Raji (cell line): ENCODE results near the gene MCC.

Experiments
- POLR2A ChIP-seq: IDR thresholded peaks from 2 replicates; pipeline ENCODE4 v1.6.1; 2011; ENCODE audit warnings: low read depth, low read length, control low read depth; ENCODE audit not compliant: insufficient read depth

MCC gene

DNA sequence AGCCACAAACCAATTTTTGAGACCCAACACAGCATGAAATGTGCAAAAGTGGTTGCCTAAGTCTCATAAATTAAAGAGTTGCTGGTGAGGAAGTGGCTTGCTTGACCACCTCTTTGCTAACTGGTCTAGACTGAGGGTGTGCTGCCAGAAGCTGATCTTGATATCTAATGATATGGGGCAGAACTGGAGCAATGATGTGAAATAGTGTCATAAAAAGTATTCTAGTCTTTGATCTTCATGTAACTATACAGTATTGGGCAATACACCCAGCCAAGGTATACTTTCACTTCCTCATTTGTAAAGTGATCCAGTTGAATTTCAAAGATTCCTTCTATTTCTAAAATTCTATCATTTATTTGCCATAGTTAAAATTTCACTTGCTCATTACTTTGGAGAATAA, 19.3 kb upstream of the MCC start:
- TF ChIP-seq POLR2A, result no peak

DNA sequence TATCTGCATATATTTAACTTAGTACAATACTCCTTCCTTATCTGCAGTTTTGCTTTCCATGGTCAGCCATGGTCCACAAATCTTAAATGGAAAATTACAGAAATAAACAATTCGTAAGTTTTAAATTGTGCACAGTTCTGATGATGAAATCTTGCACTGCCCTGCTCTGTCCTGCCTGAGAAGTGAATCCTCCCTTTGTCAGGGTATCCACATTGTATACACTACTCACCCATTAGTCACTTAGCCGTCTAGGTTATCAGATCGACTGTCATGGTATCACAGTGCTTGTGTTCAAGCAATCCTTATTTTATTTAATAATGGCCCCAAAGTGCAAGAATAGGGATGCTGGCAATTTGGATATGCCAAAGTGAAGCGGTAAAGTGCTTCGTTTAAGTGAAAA, 16.9 kb upstream of the MCC start:
- TF ChIP-seq POLR2A, result no peak

DNA sequence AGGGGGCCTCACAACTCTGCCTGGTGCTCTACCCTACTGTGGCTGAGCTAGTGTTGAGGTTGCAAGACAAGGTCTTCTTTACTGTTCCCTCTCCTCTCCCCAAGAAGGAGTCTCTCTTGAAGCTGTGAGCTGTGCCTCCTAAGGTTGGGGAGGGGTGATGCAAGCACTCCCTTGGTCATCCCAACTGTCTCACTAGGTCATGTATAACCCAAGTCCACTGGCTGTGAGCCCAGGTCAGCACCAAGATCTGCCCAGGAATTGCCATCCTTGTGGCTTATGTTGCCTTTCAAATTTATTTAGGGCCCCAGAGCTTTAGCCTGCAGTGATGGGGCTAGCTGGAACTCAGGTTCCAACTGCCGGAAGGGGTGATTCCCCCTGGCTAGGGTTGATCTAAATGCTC, 14.9 kb upstream of the MCC start:
- TF ChIP-seq POLR2A, result no peak

DNA sequence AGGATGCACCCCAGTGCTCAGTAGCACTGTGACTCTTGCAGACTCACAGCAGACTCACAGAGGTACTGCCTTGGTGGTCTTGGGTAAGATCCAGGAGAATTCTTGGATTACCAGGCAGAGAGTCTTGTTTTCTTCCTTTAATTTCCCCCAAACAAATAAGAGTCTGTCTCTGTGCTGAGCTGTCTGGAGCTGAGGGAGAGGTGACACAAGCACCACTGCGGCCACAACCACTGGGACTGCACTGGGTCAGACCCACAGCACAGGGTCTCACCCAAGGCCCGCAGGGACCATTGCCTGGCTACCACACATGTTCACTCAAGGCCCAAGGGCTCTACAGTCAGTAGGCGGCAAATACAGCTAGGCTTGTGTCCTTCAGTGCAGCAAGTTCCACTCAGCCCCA, 13.8 kb upstream of the MCC start:
- TF ChIP-seq POLR2A, result no peak

DNA sequence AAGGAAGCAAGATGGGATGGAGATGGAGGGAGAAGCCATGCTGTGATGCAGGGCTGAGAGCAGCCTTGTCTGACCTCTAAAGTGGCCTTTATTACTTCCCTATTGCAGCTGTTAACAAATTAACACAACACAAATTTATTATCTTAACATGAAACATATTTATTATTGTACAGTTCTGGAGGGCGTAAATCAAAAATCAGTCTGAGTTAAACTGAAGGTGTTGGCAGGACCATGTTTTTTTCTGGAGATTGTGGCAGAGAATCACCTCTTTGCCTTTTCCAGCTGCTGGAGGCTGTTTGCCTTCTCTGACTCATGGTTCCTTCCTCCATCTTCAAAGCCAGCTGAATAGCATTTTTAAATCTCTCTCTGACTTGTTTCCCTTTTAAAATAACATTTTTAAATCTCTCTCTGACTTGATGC, 7.2 kb upstream of the MCC start:
- TF ChIP-seq POLR2A, result no peak

DNA sequence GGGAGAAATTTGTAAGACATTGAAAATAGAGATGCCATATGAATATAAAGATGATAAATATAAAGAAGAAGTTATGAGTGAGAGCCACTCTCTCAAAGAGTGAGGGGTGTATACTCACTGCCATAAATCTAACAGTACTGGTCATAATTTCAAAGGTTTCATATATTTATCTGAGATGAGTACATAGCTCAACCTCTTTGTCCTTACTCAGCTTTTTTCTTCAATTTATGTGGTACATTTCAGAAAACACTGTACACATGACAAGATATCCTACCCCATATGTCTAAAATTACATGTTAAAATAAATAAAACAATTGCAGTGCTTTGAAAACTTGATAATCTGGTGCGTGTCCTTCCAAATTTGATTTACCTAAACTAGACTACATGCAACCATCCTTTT, 5.2 kb upstream of the MCC start:
- TF ChIP-seq POLR2A, result no peak

DNA sequence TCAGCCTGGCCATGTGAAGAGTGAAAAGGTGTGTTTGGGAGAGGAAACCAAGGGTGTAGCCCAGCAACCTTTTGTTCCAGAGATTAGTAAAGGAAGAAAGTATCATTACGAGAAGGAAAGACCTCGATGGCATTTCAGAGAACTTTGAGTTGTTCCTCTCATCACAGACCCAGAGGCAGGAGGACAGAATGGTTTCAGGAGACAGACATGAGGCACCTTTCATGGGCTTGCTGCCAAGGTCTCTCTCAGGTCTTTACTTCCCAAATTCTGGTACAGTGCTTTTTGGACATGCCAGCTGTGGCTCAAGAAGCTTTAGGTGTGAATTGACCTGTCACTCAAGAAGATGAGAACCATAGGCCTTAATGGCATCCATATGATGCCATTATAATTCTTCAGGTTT, 2.8 kb upstream of the MCC start:
- no peak for TF ChIP-seq POLR2A

DNA sequence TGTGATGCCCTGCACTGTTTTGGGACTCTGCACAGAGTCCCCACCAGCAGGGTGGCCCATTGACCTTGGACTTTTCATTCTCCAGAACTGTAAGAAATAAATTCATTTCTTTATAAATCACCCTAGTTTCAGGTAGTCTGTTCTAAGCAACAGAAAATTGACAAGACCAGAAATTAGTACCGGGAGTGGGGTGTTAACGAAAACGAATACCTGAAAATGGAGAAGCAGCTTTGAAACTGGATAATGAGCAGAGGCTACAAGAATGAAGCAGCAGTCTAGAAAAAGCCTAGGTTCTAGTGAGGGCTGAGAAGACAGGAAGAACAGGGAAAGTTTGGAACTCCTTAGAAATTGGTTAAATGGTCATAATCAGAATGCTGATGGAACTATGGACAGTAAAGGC, 2.1 kb upstream of the MCC start:
- TF ChIP-seq POLR2A, result no peak

DNA sequence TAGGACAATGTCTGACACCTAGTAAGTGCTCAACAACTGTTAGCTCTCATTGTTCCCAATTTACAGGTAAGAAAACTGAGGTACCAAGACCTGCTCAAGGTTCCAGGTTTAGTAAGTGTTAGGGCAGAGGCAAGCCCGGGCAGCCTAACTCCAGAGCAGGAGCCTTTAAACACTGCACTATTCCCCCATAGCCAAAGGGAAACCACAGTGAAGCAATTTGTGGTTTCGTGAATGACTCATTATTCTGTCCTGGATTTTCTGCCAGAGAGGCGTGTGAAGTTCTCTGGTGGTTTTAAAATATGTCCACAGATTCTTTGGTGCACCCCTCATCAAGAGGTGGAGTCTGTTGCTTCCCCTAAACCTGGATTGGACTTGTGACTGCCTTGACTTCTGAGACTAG, 1.0 kb upstream of the MCC start:
- no peak for TF ChIP-seq POLR2A

DNA sequence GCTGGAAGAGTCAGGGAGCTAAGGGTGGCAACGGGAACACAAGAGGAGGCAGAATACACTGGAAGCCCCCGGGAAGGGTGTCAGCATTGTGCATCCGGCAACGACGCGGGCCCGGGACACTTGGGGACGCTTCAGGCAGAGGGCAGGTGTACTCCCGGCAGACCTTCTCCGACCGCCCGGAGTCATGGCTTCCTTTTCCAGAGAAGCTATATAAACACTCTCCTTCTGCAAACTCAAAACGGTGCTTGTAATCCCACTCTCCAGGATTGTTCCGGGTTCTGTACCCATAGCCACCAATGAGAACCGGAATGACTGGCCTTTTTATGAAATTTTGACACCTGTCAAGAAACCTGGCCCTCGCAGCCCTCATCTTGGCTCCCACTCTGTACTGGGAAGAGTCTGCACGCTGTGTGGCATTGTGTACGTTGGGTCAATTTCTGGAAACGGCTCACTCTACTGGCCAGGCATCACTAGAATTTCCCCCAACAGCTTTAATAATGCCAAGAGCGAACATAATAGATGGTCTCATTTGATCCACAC, 462 bp upstream of the MCC start:
- TF ChIP-seq POLR2A, result no peak

DNA sequence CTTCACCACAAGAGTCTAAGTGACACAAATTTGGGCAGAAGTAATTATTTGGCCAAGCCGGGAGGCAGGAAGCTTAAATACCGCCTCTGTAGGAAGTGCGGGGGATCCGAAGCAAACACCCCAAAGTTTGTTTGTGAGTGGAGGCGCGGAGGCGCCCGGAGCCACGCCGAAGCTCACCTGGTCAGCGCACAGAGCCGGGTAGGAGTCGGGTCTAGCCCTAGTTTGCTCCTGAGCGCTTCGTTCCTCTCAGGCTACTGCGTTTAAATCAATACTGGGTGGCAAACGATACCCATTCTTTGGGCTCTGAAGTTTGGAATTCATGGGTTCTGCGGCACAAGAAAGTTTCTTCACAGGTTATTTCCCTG, 855 bp downstream of the MCC start:
- TF ChIP-seq POLR2A, result no peak

DNA sequence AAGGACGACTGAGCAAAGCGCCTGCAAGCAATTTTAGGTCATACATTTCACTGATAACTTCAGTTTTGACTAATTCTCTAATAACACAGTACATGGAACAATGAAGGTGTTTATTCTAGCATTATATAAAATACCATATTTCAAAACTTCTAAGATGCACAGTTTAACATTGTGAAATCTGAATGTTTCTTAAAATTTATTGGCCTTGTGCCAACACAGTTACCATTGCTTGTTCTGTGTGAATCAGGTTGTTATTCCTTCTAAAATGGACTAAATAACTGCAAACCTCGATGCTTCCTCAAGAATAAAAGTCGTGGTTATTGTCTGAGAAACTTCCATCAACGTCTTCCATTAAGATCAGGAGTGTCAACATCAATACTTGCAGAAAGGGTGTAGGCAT, 8.0 kb downstream of the MCC start:
- no peak for TF ChIP-seq POLR2A

DNA sequence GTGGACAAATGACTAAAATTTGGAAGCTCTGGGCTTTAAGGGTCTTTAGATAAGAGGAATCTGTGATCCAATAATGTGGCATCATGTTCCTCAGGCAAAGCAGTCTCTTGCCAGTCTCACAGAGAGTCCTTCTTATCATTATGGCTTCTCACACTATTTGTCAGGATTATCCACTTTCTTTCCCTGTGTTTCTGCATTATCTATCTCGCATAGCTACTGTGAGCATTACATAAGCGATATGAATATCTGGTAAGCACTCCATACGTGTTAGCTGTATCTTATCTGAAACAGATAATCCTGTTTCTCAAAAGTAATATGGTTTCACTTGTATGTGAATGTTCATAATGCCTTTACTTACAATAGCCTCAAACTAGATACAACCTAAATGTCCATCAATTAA, 9.6 kb downstream of the MCC start:
- TF ChIP-seq POLR2A, result no peak

DNA sequence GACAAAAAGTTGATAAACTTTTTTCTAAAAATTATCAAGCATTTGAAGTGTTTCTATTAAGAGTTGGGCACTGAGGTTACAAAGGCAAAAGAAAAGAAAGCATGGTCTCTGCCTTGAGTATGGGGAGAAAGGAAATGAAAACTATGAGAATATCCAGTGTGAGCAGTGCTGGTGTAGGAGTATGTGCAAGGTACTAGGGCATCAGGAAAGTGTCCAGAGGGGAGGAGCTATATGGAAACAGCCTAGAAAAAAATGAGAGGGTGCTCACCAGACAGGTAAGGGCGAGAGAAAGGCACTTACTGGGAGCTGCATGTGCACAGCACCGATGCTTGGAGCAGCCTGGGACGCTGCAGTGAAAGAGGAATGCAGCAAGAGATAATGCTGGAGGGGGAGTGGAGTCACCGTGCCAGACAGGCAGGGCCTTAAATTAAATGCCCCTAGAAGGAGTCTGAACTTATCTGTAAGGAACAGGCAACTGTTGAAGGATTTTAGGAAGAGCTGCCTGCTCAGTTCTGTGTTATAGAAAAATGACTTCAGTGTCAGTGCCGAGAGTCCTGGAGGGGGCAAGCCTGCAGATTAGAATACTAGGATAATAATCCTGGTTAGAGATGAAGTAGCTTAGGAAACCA, 14.0 kb downstream of the MCC start:
- TF ChIP-seq POLR2A, result no peak

DNA sequence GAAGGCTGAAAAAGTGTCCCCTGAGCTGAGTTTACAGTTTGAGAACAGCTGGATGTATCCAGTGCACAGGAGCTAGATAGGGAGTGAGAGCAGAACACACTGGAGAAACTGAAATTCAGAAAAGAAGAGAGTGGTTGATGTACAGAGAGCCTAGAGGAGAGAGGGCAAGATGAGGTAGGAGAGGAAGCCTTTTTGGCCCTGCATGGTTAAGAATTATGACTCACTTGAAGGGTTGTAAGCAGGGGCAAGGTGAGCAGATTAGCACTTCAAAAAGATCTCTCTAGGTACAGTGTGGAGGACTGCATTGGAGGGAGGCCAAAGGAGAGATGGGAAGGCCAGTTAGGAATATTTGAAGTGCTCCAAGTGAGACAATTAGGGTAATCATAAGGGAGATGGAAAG, 25.2 kb downstream of the MCC start:
- TF ChIP-seq POLR2A, result no peak

DNA sequence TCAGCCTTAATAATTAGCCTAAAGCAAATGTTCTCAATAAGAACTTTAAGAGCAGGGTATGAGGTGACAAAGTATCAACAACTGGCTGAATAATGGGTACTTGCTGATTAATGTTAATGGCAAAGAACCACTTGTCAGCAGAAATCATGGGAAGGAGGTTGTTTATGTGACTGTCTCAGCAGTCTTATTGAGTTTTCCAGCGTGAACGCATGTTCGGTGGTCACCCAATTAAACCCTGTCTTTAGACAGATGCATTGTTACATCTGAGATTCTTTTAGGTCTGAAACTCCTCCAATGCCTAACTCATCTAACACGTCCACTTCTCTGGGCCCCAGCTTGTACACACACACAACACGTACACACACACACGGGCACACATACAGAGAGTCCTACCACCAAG, 35.3 kb downstream of the MCC start:
- TF ChIP-seq POLR2A, result no peak

DNA sequence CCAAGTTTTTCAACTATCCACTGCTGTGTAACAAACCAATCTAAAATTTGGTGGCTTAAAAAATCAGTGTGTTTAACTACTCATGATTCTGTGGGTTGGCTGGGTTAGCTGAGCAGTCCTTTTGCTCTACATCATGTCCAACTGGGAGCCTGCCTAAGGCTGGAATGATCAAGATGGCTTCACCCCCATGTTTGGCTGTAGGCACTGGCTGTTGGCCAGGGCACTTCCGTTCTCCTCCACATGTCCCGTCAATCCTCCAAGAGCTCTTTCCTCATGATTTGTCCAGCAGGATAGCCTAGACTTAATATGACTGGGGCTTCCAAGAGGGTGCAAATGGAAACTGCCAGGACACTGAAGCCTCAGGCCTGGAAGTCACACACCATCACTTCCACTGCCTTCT, 36.5 kb downstream of the MCC start:
- no peak for TF ChIP-seq POLR2A

DNA sequence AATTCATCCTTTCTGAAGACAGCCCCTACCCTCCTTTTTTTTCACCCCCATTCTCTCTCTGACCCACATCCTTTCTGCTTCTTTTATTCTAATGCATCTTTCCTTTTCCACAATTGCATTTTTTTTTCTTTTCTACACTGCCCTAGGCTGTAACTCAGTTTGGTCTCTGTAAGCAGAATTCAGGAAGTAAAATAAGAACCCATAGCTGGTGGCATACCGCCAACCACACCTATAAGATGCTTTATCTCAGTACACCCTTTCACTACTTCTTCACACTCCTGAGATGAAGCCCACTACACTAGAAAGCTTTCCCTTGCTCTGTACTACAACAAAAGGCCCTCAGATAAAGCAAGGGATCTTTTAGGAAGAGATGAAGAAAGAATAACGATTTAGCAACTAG, 37.3 kb downstream of the MCC start:
- TF ChIP-seq POLR2A, result no peak

DNA sequence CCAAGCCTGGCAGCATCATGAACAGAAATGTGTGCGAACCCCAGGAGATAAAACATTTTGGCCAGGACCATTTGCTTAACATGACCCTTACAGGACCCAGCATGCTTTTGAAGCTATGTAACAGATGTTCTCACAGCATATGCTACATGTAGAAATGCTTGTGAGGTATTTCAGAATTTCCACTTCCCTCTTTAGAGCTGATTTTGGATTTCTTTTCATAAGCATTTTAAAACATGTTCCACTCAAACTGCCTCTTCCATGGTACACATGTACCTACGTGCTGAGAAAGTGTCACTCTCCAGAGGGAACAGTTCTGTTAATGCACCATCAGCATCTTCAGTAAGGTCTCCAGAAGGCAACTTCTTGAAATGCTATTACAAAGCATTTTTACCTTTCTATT, 37.8 kb downstream of the MCC start:
- TF ChIP-seq POLR2A, result no peak
